Measurements from ENCODE around the gene TBX2. TPM values are rescaled to one million over a fixed set of nuclear protein-coding genes. Genes with fewer than 3 reads are reported as not detected.

The TBX2 gene
- total RNA-seq, 1 donor from 2014 or later: 0.47 TPM

DNA sequence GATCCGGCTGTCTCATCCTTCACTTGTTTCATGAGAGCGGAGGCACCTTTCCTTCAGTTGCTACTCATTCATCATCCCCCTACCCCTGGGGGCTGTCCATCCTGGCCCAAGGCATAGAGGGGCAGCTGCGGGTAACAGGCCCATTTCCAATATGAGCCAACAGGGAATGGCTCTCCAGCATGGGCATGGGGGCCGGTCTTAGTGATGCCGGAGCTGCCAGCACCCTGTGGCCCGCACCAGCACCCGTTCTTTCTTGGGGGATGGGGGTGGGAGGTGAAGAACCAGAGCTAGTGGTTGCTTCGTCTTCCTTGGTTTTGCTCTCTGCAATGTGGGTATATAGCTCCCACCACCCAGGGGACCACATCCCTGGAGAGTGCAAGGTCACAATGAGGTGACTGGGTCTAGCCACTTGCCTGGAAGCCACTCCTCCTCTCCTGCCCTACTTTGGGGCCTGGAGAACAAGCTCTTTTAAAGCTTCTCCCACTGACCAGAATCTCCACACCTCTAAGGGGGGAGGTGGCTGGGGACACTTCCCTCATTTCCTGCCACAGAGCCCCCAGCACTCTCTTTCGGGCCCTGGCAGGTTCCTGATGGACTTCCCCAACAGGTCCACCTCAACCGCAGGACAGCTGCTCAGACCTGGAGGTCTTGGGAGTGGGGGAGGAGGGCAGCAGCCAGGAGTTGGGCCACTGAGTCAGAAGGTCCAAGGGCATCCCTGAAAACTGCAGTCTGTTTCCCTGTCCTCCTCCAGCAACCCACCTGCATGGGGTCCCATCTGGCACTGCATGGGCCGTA, 11.9 kb upstream of the TBX2 start:
- DNase-seq: no peak

DNA sequence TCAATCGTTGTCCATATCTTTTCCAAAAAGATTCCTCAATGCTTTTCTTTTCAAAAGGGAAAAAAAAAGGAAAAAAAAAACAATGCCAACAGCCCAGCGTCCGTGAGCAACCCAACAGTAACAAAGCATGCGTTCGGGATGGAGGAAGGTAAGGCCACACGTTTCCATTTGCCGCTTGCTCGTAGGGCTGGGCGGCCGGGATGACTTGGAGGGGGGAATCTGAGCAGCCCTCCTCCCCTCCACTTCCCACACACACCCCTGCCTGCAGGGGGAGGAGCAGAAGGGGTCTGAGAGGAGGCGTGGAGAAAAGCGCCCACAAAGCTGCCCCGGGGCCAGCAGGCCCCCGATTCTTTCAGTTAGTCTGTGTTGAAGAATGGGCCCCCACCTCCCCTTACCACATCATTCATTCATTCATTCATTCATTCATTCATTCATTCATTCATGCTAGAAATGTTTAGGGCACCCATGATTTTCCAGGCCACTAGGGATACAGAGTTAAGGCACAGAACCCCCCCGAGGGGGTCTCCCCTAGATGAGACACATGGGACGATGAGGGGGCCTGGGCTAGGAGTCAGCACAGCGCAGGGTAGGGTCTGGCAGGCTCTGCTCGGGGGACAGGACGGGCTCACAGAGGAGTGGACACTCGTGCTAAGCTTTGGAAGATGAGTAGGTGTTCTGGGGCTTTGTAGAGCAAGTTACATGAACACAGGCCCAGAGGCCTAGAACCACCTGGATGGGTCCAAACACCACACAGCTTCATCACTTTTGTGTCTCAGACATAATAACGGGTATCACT, 10.9 kb upstream of the TBX2 start:
- no peak for DNase-seq

GRCh38 chr17:61389670-61390478, 9.8 kb upstream of the TBX2 start:
- no peak for DNase-seq

- no peak for DNase-seq
Measured at GRCh38 chr17:61390479-61390791, 9.2 kb upstream of the TBX2 start.

DNA sequence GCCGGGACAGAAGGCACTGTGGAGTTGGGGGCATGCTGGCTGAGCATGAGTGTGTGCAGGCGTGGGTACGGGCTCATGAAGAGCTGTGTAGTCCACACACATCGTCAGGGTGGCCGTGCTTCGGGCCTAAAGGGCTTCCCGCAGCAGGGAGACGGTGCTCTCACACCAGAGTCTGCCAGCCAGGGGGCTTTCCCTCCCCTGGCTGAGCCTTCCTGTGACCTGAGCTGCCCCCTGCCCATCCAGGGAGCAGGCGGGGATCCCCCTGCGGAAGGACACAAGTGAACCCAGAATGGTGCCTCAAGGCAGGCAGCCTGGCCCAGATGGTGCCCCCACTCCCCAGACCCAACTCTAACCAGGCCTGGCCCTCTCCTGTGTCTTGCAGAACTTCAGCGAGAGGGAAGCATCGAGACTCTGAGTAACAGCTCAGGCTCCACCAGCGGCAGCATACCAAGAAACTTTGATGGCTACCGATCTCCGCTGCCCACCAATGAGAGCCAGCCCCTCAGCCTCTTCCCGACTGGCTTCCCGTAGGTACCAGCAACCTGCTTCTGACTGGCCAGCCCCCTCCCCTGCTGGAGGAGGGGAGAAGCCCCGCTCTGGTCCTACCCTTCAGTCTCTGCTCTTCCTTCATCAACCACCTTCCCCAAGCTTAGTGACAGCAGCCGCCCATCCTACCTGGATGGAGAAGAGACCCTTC, 7.9 kb upstream of the TBX2 start:
- no peak for DNase-seq

DNA sequence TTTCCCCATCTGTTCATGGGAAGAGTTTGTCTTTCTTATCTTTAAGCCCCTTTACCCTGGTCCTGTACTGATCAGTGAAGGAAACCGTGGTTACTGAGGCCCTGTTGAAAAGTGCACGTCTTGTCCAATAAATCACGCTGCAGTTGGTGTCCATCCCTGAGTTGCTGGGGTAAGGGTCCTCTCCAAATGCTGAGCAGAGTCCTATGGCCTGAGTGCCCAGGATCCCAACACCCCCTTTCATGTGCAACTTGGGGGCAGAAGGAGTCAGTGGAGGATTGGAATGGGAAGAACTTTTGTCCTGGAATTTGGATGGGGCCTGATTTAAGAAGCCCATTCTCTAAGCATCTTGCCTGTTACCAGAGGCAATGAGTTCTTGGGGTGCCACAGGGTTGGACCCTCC, 7.0 kb upstream of the TBX2 start:
- no peak for DNase-seq

GRCh38 chr17:61393550-61393903, 6.1 kb upstream of the TBX2 start:
- no peak for DNase-seq

- no peak for DNase-seq
Measured at GRCh38 chr17:61393904-61394629, 5.6 kb upstream of the TBX2 start.

- DNase-seq: no peak
Measured at GRCh38 chr17:61394630-61395408, 4.8 kb upstream of the TBX2 start.

GRCh38 chr17:61395409-61395982, 4.1 kb upstream of the TBX2 start:
- no peak for DNase-seq

DNA sequence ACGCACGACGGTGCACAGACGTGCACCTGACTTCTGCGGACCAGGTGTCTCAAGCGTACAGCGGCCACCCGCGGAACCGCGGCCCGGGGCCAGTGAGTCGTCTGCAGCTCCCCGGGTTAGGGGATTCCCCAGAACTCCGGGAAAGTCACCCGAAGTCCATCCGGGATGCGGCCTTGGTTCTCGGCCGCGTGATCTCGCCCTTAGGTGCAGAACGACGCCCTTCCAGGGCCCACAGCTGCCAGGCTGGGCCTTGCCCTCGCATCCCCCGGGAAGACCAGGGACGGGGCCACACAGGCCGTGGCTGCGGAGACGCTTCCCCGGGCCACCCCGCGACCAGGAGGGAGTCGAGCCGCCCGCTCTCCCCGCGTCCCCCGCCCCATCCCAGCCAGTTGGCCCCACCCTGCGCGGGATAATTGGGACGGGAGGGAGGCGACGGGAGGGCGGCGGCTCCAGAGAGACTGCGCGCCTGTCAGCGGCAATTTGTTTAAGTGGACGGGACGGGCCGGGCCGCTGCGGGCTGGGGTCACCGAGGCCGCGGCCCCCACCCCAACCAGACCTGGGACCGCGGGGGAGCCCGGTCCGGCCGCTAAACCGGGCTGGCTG, 3.6 kb upstream of the TBX2 start:
- no peak for DNase-seq

DNA sequence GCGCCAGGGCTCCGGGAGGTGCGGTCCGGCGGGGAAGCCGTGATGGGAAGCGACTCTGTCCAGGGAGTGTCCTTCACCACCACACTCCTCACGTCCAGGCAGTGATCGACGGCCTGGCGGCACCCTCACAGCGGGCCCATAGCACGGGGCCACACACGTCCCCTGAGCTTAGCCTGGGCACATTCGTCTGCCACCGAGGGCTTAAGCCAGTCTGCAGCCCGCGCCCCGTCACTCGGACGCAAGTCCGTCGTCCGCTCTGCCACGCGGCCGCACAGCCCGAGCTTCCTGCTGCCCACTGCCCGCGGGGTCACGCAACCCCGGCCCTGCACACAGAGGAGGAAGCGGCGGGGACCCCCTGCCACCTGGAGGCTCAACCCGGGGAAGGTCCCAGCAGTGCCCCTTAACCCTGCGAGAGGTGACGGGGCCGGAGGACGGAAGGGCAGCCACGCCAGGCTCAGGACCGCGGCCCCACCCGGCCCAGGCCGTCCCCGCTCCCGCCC, 3.0 kb upstream of the TBX2 start:
- DNase-seq: no peak

DNA sequence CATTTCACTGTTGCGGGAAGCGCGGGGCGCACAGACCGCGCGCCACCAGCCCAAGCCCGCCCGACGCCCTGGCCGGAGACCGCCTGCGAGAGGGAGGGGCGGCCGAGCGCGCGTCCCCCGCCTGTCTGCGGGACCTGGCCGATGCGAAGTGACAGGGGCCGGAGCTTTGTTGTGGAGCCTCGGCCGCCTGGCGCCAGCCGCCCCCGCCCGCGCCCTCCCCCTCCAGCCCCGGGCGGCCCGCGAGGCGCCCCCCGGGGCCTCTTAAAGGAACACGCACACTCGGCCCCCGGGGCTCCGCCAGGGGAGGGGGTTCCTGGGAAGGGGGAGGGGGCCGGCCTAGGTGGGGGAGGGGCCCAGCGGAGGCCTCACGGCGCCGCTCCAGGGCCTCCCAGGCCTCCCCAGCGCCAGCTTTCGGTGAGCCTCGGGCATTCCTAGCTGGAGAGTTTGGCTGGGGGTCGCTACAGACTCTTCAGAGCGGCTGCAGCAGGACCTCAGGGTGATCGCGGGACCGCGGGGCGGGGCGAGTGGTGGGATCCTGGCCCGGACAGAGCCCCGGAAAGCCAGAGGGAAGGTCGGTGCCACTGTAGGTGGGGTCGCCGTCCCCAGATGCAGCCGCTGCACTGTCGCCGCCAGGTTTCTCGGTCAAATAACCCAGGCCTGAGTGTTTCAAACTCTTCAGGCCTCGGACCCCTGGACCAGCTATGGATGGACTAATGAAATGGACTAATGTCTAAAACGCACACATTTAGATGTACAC, 2.4 kb upstream of the TBX2 start:
- no peak for DNase-seq

GRCh38 chr17:61398721-61399130, 917 bp upstream of the TBX2 start:
- DNase-seq: no peak

DNA sequence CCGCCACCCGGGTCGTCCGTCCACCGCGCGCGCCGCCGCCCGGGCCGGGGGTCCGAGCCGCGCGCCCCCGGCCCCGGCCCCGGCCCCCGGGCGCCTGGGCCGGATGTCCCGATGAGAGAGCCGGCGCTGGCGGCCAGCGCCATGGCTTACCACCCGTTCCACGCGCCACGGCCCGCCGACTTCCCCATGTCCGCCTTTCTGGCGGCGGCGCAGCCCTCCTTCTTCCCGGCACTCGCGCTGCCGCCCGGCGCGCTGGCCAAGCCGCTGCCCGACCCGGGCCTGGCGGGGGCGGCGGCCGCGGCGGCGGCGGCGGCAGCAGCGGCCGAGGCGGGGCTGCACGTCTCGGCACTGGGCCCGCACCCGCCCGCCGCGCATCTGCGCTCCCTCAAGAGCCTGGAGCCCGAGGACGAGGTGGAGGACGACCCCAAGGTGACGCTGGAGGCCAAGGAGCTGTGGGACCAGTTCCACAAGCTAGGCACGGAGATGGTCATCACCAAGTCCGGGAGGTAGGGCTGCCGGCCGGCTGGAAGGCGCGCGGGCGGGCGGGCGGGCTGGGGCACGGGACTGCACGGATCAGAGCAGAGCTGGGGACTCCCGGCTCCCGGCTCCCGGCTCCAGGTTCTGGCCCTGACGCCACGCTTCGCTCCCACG, 548 bp downstream of the TBX2 start:
- DNase-seq: no peak

GRCh38 chr17:61400717-61401388, 1.2 kb downstream of the TBX2 start:
- no peak for DNase-seq

DNA sequence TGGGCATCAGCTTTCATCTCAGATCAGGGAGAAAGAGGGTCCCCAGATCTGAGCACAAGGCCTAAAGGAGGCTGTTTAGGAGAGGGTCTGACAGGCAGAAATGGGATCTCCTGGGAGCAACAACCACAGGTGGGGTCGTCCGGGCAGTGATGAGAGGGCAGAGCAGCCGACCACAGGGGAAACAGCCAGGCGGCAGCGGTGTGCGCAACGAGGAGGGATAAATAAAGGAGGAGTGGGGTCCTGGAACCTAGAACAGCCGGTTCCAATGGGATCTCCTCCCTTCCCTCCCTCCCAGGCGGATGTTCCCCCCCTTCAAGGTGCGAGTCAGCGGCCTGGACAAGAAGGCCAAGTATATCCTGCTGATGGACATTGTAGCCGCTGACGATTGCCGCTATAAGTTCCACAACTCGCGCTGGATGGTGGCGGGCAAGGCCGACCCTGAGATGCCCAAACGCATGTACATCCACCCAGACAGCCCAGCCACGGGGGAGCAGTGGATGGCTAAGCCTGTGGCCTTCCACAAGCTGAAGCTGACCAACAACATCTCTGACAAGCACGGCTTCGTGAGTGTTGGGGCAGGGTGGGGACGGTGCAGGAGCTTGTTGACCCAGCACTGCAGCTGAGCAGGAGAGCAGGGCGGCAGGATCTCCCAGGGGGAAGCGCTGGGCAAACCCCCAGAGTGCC, 1.9 kb downstream of the TBX2 start:
- no peak for DNase-seq
